ENCODE data around the gene CGNL1. TPM values are rescaled to one million over a fixed set of nuclear protein-coding genes. Genes with fewer than 3 reads are reported as not detected.

Gene CGNL1
- total RNA-seq, 1 experiment from 2014 or later: 34.6 TPM

- Histone ChIP-seq H2BK5ac (ENCODE audit: insufficient read length, low read length) (no peak overlapping the region), H4K8ac (replicated peaks; ENCODE audit: insufficient read length, low read depth, low read length) (no peak overlapping the region), H3K4ac (ENCODE audit: low read depth, low read length) (no peak overlapping the region), H4K5ac (ENCODE audit: insufficient read length, low read depth, low read length) (no peak overlapping the region), H3K27ac (ENCODE audit: insufficient read length, low read depth, low read length) (no peak overlapping the region), H4K91ac (ENCODE audit: insufficient read length, low read depth, low read length) (no peak overlapping the region), H2AFZ (ENCODE audit: low read length) (no peak overlapping the region), H3K79me2 (ENCODE audit: insufficient read depth, low read length) (no peaks in the 10 kb centered on the region), H3K23me2 (ENCODE audit: insufficient read length, low read depth, low read length, poor library complexity, severe bottlenecking) (no peaks in the 10 kb centered on the region), H3K14ac (ENCODE audit: insufficient read depth, low read length) (no peak overlapping the region), H2BK15ac (ENCODE audit: low read depth, low read length) (no peak overlapping the region), H2BK20ac (ENCODE audit: low read depth, low read length, poor library complexity, severe bottlenecking) (no peak overlapping the region), H2AK5ac (ENCODE audit: insufficient read length, low read length) (no peak overlapping the region), H4K20me1 (ENCODE audit: control insufficient read depth, insufficient read depth, insufficient read length) (no peaks in the 10 kb centered on the region), H3K79me1 (ENCODE audit: insufficient read depth, low read depth, low read length, poor library complexity, severe bottlenecking) (no peaks in the 10 kb centered on the region), H3K18ac (ENCODE audit: insufficient read length, low read depth, low read length) (no peak overlapping the region), H3K23ac (ENCODE audit: insufficient read length, low read depth, low read length) (no peak overlapping the region), H2BK120ac (ENCODE audit: low read depth, low read length, poor library complexity, severe bottlenecking) (no peak overlapping the region), H3K4me2 (ENCODE audit: insufficient read depth, insufficient read length, low read length) (no peak overlapping the region), H2BK12ac (ENCODE audit: insufficient read length, low read depth, low read length) (no peak overlapping the region), H3T11ph (ENCODE audit: low read length) (no peak overlapping the region), H3K56ac (ENCODE audit: insufficient read length, low read depth, low read length) (no peak overlapping the region), H3K4me1 (ENCODE audit: insufficient read depth, low read length) (no peaks in the 10 kb centered on the region), H3K9me3 (ENCODE audit: control insufficient read depth, low read depth, low read length) (no peaks in the 10 kb centered on the region), H3K9ac (ENCODE audit: extremely low read depth, insufficient read length, low read length) (no peak overlapping the region), H3K27me3 (ENCODE audit: insufficient read depth, low read length) (no peaks in the 10 kb centered on the region)
- WGBS (ENCODE audit: extremely low coverage, insufficient read length, low lambda C conversion rate): no CpG with 5 or more reads among the region's 6 CpGs
- H3K36me3 Mint-ChIP-seq (ENCODE audit: insufficient read depth in 1 of 3, low read depth in 3 of 3): peaks cover 12 to 27% (median 22%) of the 10 kb centered on the region in 3 experiments
- H3K27me3 Mint-ChIP-seq (ENCODE audit: low read depth): no peaks in the 10 kb centered on the region
- H3K4me3 Mint-ChIP-seq: no peak overlapping the region
- no peaks in the 10 kb centered on the region for H3K9me3 Mint-ChIP-seq
- no peak for DNase-seq
- peaks cover 19 to 39% of the 10 kb centered on the region in 2 experiments for H3K4me1 Mint-ChIP-seq
- no peak overlapping the region; a peak in 1 of 7 replicates for H3K27ac Mint-ChIP-seq
- TF ChIP-seq, protein P1, sequence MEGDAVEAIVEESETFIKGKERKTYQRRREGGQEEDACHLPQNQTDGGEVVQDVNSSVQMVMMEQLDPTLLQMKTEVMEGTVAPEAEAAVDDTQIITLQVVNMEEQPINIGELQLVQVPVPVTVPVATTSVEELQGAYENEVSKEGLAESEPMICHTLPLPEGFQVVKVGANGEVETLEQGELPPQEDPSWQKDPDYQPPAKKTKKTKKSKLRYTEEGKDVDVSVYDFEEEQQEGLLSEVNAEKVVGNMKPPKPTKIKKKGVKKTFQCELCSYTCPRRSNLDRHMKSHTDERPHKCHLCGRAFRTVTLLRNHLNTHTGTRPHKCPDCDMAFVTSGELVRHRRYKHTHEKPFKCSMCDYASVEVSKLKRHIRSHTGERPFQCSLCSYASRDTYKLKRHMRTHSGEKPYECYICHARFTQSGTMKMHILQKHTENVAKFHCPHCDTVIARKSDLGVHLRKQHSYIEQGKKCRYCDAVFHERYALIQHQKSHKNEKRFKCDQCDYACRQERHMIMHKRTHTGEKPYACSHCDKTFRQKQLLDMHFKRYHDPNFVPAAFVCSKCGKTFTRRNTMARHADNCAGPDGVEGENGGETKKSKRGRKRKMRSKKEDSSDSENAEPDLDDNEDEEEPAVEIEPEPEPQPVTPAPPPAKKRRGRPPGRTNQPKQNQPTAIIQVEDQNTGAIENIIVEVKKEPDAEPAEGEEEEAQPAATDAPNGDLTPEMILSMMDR (conservative IDR thresholded peaks at IDR 0.05): no peak
Observed at GRCh38 chr15:57438166-57438565, 61.9 kb downstream of the CGNL1 start.
